ENCODE results near the gene MAP3K20.
"Not testable (repeated sequence)": the region's sequence is repeated elsewhere in the genome, so short reads cannot be mapped to it uniquely, and the experiment has no call there.

The MAP3K20 gene

DNA sequence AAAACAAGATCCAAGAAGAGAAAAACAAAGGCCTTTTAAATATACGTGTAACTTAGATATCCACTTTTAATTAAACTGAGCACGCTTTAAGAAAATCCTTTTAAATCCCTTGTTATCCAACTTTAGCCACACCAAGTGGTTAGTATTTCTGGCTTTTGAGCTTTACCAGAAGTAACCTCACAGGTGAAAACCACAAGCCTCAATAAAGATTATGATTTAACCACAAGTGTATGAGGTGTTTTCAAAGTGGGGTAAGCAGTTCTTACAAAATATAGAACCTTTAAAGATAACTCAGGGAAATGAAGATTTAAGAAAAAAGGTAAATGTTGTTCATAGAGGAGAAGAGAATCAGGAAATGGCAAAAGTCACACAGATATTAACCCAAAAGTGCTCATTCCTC, 220.6 kb downstream of the MAP3K20 start:
- no peak for DNase-seq (ENCODE audit: extremely low spot score)
- TF ChIP-seq, protein P1, sequence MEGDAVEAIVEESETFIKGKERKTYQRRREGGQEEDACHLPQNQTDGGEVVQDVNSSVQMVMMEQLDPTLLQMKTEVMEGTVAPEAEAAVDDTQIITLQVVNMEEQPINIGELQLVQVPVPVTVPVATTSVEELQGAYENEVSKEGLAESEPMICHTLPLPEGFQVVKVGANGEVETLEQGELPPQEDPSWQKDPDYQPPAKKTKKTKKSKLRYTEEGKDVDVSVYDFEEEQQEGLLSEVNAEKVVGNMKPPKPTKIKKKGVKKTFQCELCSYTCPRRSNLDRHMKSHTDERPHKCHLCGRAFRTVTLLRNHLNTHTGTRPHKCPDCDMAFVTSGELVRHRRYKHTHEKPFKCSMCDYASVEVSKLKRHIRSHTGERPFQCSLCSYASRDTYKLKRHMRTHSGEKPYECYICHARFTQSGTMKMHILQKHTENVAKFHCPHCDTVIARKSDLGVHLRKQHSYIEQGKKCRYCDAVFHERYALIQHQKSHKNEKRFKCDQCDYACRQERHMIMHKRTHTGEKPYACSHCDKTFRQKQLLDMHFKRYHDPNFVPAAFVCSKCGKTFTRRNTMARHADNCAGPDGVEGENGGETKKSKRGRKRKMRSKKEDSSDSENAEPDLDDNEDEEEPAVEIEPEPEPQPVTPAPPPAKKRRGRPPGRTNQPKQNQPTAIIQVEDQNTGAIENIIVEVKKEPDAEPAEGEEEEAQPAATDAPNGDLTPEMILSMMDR (IDR thresholded peaks at IDR 0.05; ENCODE audit: control extremely low read depth, extremely low read depth, low read depth, missing control alignments) = no peak
- CTCF ChIA-PET = interaction anchor here (1.1 kb wide), 2 partner anchors 10 to 17 kb away, joined by 3 to 4 read pairs; no protein-coding TSS in a partner anchor
- POLR2A ChIA-PET = no interaction called here

DNA sequence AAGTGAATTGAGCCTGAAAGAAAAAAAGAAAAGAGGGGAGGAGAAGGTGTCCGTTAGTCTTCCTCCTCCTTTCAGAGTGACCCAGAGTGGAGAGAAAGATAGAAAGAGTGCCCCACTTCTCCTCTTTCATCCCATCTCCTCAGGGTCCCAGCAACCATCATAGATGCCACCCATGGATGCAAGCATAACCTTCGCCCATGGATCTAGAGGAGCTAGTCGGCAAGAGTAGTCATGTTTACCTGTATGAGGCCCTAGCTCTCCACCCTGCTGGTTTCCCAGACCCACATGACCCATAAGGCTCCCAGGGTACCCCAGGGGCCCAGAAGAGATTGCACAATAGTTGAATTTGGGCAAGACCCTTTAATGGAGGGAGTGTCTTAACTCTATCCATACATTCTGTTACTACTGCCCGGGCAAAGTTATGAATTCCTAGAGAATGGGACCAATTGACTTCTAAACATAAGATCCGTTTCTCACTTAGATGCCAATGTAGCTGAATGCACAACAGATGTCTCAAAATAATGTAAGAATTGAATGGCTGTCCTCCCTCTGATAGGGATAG, 223.0 kb downstream of the MAP3K20 start:
- ChIA-PET POLR2A (no interaction called here), CTCF (no interaction called here)
- TF ChIP-seq, protein P1 (IDR thresholded peaks at IDR 0.05; ENCODE audit: control extremely low read depth, extremely low read depth, low read depth, missing control alignments) = no peak

DNA sequence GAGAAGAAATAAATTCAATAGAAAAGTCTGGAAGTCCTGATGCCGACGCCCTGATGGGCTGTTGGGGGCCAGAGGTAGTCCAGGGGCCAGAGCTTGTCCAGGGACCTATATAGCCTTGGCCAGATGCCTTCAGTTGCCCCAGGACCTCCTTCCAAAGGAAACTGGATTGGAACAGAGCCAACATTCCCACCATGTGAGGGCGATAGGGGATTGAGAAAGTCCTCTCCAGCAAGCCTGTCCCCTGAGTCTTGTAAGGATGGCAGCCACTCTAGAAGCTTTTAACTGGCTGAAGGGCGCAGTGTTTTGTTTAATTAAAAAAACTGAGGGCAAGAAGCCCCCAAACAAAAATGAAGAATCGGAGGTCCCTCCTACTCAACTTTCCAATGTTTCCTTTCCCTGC, 224.1 kb downstream of the MAP3K20 start:
- POLR2A ChIA-PET = no interaction called here
- CTCF ChIA-PET = no interaction called here
- TF ChIP-seq, protein P1 (IDR thresholded peaks at IDR 0.05; ENCODE audit: control extremely low read depth, extremely low read depth, low read depth, missing control alignments) = no peak
- no peak for DNase-seq (ENCODE audit: extremely low spot score)

More for the DNA sequence above, 223.0 kb downstream of the MAP3K20 start:
- DNase-seq (ENCODE audit: extremely low spot score) = no peak

GRCh38 chr2:173300458-173300857, 224.8 kb downstream of the MAP3K20 start:
- CTCF ChIA-PET = interaction anchor here (1.3 to 1.5 kb wide), 2 partner anchors 15 to 18 kb away, joined by 4 read pairs; no protein-coding TSS in a partner anchor
- DNase-seq (ENCODE audit: extremely low spot score) = no peak
- POLR2A ChIA-PET = no interaction called here
- TF ChIP-seq, protein P1 (IDR thresholded peaks at IDR 0.05; ENCODE audit: control extremely low read depth, extremely low read depth, low read depth, missing control alignments) = no peak

DNA sequence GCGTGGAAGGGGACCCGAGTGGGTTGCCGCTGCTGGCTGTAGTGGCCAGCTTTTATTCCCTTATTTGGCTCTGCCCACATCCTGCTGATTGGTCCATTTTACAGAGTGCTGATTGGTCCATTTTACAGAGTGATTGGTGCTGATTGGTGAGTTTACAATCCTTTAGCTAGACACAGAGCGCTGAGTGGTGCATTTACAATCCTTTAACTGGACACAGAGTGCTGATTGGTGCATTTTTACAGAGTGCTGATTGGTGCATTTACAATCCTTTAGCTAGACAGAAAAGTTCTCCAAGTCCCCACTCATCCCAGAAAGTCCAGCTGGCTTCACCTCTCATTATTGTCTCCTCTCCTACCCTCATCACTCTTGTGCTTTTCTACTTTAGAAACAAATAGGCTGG, 225.9 kb downstream of the MAP3K20 start:
- DNase-seq (ENCODE audit: extremely low spot score); POLR2A ChIA-PET: not testable (repeated sequence)
- CTCF ChIA-PET = interaction anchor here (1.0 to 1.5 kb wide), 4 partner anchors 10 to 19 kb away, joined by 3 to 4 read pairs (median 4); no protein-coding TSS in a partner anchor

GRCh38 chr2:173305303-173305702, 229.7 kb downstream of the MAP3K20 start:
- POLR2A ChIA-PET = no interaction called here
- CTCF ChIA-PET = interaction anchor here (1.3 to 2.2 kb wide), 2 partner anchors 19 to 277 kb away, joined by 3 to 6 read pairs; no protein-coding TSS in a partner anchor
- TF ChIP-seq, protein P1 (IDR thresholded peaks at IDR 0.05; ENCODE audit: control extremely low read depth, extremely low read depth, low read depth, missing control alignments) = no peak
- no peak for DNase-seq (ENCODE audit: extremely low spot score)

GRCh38 chr2:173307293-173307692, 231.6 kb downstream of the MAP3K20 start:
- TF ChIP-seq, protein P1 (IDR thresholded peaks at IDR 0.05; ENCODE audit: control extremely low read depth, extremely low read depth, low read depth, missing control alignments) = no peak
- CTCF ChIA-PET = interaction anchor here (1.0 to 1.8 kb wide), 3 partner anchors 14 to 95 kb away, joined by 3 to 4 read pairs (median 4); no protein-coding TSS in a partner anchor
- DNase-seq (ENCODE audit: extremely low spot score) = peak; percentile 54
- POLR2A ChIA-PET = no interaction called here

DNA sequence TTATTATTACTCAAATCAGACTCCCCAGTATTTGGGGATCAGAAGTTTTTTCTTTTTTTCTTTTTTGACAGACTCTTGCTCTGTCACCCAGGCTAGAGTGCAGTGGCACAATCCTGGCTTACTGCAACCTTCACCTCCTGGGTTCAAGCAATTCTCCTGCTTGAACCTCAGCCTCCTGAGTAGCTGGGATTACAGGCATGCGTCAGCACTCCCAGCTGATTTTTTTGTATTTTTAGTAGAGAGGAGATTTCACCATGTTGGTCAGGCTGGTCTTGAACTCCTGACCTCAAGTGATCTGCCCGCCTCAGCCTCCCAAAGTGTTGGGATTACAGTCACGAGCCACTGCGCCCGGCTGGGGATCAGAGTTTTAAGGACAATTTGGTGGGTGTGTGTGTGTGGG, 233.7 kb downstream of the MAP3K20 start:
- POLR2A ChIA-PET = not testable (repeated sequence)

More for the DNA sequence above, 233.7 kb downstream of the MAP3K20 start:
- CTCF ChIA-PET = interaction anchor here (1.3 kb wide), 1 partner anchor 45 kb away, joined by 4 read pairs; the partner anchor contains the start of gene CDCA7
- DNase-seq (ENCODE audit: extremely low spot score) = not testable (repeated sequence)
